ENCODE data around the gene OAT. TPM values are rescaled to one million over a fixed set of nuclear protein-coding genes. Genes with fewer than 3 reads are reported as not detected.

The OAT gene
- total RNA-seq (ENCODE audit: low replicate concordance), result 40.8 and 56.7 TPM in 2 replicates

DNA sequence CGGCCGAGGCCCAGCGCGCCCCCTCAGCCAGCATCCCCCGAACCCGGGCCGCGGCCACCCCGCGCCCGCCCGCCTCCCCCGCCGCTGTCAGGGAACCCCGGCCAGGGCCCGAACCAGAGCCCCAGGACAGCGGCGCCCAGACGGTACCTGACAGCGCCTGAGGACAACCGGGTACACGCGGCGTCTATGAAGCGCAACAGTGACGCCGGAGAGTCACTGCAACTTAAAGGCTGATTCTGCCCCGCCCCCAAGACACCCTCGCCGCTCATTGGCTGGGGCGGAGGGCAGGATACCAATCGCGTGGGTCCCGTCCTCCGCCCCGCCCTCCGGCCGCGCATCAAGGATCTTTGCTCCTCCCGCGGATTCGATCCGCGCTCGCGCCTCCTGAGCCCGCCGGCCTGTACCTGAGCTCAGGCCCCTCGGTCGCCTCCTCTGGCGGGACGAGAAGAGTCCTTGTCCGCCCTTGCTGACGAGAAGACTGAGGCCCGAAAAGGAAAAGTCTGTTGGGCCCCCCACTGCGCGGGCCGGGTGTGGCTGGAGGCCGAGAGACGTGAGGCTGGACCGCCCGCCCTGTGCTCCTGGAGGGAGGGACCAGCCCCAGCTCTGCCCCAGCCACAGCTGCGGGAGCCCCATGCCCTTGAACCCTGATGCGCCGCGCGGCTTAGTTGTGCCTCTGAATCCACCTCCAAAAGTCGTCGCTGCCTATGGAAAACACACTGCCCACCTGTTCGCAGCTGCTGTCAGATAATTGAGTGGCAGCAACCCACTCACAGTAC is at the start of gene OAT:
Gene OAT, minus strand, starts transcription at position 198 of the 776 bp plus-strand sequence. CDS start 6,752 bp downstream, outside the sequence.
- Histone ChIP-seq H3K9me3 (ENCODE audit: low read depth) (no peaks in the 10 kb centered on the region), H3K79me2 (ENCODE audit: low read depth) (peaks cover 13% of the 10 kb centered on the region), H3K4me1 (peaks cover 7% of the 10 kb centered on the region), H2AFZ (replicated peaks) (peak within 1 kb of the TSS; percentile 81), H3K36me3 (no peaks in the 10 kb centered on the region), H3K27ac (no peak within 1 kb of the TSS), H4K20me1 (ENCODE audit: low read depth) (peaks cover 12% of the 10 kb centered on the region), H3K4me2 (peak within 1 kb of the TSS; percentile 81), H3F3A (ENCODE audit: low read depth) (peaks cover 4% of the 10 kb centered on the region), H3K9ac (no peak within 1 kb of the TSS), H3K27me3 (peaks cover 44% of the 10 kb centered on the region), H3K4me3 (peak within 1 kb of the TSS; percentile 72)
- Mint-ChIP-seq H3K27ac (no peak within 1 kb of the TSS), H3K4me1 (peaks cover 9% of the 10 kb centered on the region), H3K36me3 (no peaks in the 10 kb centered on the region), H3K27me3 (ENCODE audit: insufficient read depth, low read depth) (peaks cover 20% of the 10 kb centered on the region), H3K4me3 (peak within 1 kb of the TSS; percentile 91), H3K9me3 (no peaks in the 10 kb centered on the region)
- peak; percentile 40 for TF ChIP-seq EZH2 (IDR thresholded peaks at IDR 0.05)
- TF ChIP-seq, protein P1, sequence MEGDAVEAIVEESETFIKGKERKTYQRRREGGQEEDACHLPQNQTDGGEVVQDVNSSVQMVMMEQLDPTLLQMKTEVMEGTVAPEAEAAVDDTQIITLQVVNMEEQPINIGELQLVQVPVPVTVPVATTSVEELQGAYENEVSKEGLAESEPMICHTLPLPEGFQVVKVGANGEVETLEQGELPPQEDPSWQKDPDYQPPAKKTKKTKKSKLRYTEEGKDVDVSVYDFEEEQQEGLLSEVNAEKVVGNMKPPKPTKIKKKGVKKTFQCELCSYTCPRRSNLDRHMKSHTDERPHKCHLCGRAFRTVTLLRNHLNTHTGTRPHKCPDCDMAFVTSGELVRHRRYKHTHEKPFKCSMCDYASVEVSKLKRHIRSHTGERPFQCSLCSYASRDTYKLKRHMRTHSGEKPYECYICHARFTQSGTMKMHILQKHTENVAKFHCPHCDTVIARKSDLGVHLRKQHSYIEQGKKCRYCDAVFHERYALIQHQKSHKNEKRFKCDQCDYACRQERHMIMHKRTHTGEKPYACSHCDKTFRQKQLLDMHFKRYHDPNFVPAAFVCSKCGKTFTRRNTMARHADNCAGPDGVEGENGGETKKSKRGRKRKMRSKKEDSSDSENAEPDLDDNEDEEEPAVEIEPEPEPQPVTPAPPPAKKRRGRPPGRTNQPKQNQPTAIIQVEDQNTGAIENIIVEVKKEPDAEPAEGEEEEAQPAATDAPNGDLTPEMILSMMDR (IDR thresholded peaks at IDR 0.05), result peak; percentile 42
- peak; percentile 10 for TF ChIP-seq EZH2phosphoT487 (IDR thresholded peaks at IDR 0.05)
- peak; percentile 99 for DNase-seq (ENCODE audit: low spot score)

DNA sequence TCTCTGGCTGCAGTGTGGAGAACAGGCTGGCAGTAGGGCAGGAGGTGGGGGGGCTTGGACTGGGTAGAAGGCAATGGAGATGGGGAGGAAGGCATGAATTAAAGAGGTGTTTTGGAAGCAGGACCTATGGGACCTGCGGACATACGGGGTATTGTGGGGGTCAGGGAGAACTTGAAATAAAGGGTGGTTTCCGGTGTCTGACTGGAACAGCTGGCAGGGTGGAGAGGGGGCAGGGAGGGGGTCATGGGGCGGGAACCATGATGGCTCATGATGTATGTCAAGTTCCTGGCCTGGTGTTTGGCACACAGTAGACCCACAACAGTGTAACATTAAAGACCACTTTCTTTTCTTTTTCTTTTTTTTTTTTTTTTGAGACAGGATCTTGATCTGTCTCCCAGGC is 48.4 kb upstream of the OAT start:
- H3K9ac ChIP-seq, result no peak overlapping the region
- Mint-ChIP-seq H3K27ac (no peak overlapping the region), H3K27me3 (ENCODE audit: insufficient read depth, low read depth) (peaks cover 17% of the 10 kb centered on the region), H3K4me1 (peaks cover 35% of the 10 kb centered on the region), H3K36me3 (no peaks in the 10 kb centered on the region), H3K4me3 (no peak overlapping the region), H3K9me3 (no peaks in the 10 kb centered on the region)
- H3K79me2 ChIP-seq (ENCODE audit: low read depth), result peaks cover 7% of the 10 kb centered on the region
- H3K4me3 ChIP-seq, result no peak overlapping the region
- DNase-seq (ENCODE audit: low spot score), result no peak
- peaks cover 28% of the 10 kb centered on the region for H3F3A ChIP-seq (ENCODE audit: low read depth)
- no peak overlapping the region for H2AFZ ChIP-seq (replicated peaks)
- peaks cover 32% of the 10 kb centered on the region for H4K20me1 ChIP-seq (ENCODE audit: low read depth)
- no peaks in the 10 kb centered on the region for H3K27me3 ChIP-seq
- no peaks in the 10 kb centered on the region for H3K36me3 ChIP-seq
- H3K9me3 ChIP-seq (ENCODE audit: low read depth), result no peaks in the 10 kb centered on the region
- H3K27ac ChIP-seq, result no peak overlapping the region
- TF ChIP-seq, protein P1 (IDR thresholded peaks at IDR 0.05), result no peak
- TF ChIP-seq EZH2phosphoT487 (IDR thresholded peaks at IDR 0.05) (no peak), EZH2 (IDR thresholded peaks at IDR 0.05) (no peak)
- H3K4me2 ChIP-seq, result no peak overlapping the region
- peaks cover 20% of the 10 kb centered on the region for H3K4me1 ChIP-seq

DNA sequence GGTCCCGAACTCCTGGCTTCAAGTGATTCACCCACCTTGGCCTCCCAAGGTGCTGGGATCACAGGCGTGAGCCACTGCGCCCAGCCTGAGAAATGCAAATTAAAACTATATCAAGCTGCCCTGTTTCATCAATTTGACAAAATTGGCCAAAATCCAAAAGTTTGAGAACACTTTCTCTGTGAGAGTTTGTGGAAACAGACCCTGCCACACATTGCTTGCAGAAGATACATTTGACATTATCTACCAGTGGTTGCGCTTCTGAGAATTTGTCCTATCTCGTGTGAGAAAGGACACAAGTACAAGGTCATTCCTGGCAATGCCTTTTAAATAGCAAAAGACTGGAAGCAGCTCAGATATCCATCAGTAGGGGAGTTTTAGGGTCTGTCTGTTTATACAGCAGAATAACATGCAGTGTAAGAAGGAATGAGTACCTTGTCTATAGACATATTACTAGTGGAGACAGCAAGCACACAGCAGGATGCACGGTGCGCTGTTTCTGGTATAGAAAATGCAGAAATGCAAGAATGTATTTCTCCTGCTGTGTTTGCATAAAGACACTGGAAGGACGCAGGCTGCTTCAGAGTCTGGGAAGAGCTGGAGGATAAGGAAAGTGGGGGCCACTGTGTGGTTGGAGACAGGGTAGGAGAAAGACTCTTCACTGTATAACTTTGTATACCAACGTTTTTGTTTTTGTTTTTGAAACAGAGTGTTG is 47.2 kb upstream of the OAT start:
- TF ChIP-seq EZH2 (IDR thresholded peaks at IDR 0.05), result no peak
- no peak for TF ChIP-seq EZH2phosphoT487 (IDR thresholded peaks at IDR 0.05)
- TF ChIP-seq, protein P1 (IDR thresholded peaks at IDR 0.05), result no peak
- Histone ChIP-seq H3K4me3 (no peak overlapping the region), H3K9ac (no peak overlapping the region), H3K27ac (no peak overlapping the region), H3K4me2 (no peak overlapping the region), H4K20me1 (ENCODE audit: low read depth) (peaks cover 24% of the 10 kb centered on the region), H3K36me3 (no peaks in the 10 kb centered on the region), H3K27me3 (no peaks in the 10 kb centered on the region), H2AFZ (replicated peaks) (no peak overlapping the region), H3K9me3 (ENCODE audit: low read depth) (no peaks in the 10 kb centered on the region), H3K79me2 (ENCODE audit: low read depth) (peaks cover 8% of the 10 kb centered on the region), H3K4me1 (peaks cover 17% of the 10 kb centered on the region), H3F3A (ENCODE audit: low read depth) (peaks cover 18% of the 10 kb centered on the region)
- no peak for DNase-seq (ENCODE audit: low spot score)
- no peak overlapping the region for H3K4me3 Mint-ChIP-seq
- H3K27ac Mint-ChIP-seq, result no peak overlapping the region
- H3K9me3 Mint-ChIP-seq, result no peaks in the 10 kb centered on the region
- no peaks in the 10 kb centered on the region for H3K36me3 Mint-ChIP-seq
- peaks cover 36% of the 10 kb centered on the region for H3K4me1 Mint-ChIP-seq
- H3K27me3 Mint-ChIP-seq (ENCODE audit: insufficient read depth, low read depth), result peaks cover 13% of the 10 kb centered on the region
